Dedifferentiated amniotic fluid mesenchymal stem cell (primary cell): ENCODE measurements around the gene RPL5.

Source experiments
- DNase-seq: peaks from one replicate; pipeline ENCODE4 v3.0.0-alpha.2; 2016; ENCODE audit errors: extremely low spot score

Gene RPL5

GRCh38 chr1:92855236-92855635 lies 23.4 kb downstream of the RPL5 start:
- no peak for DNase-seq

GRCh38 chr1:92857817-92858216 lies 26.0 kb downstream of the RPL5 start:
- no peak for DNase-seq

DNA sequence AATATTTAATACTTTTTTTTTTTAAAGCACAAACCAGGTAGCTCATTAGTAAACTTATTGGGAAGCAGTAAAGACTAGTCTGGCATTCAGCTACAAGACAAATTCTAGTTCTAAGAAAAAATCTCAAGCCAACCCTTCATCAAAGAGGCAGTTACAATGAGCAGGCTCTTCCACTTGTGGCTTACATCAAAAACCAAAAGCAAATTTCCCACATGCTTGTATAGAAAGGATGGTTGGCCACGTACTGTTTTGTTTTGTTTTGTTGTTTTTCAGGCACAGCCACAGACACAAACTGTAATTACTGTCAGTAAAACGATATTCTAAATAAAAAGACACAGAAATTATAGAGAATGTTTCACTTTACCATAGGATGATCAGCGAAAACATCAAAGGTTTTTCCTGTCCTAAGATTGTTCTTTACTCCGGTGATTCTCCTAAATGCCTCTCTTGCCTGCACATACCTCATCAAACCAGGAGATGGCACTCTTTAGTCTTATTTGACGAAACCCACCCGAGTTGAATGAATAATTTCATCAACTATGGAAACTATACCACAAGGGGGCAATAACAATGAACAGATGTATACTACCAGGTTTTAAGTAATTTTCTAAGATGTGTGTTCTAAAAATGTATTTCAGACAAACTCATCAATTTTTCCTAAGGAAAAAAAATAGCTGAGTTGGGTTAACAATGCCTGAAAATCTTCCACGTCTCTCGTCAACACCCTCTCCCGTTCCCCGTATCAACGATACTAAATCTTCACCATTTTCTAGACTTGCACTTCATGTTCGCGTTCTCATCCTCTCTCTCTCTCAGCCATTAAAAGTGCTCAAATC lies 26.9 kb downstream of the RPL5 start:
- peak; percentile 94 for DNase-seq

GRCh38 chr1:92859400-92860039 lies 27.7 kb downstream of the RPL5 start:
- no peak for DNase-seq

DNA sequence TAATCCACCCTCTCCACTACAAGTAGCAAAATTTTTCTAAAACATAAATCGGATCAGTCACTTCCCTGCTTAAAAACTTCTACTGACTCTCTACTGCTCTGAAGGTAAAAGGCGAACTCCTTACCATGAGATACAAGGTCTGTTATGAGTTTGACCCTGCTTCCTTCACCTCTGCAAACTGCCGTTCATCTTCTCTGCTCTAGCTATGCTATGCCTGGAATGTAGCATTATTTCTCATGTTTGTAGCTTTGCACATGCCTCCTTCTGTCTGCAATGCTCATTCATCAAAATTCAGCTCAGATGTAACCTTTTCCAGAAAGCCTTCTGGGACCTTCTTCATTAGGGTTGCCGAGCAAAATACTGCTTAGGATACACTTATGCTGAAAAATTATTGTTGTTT lies 30.8 kb downstream of the RPL5 start:
- DNase-seq, result no peak

- DNase-seq, result no peak
Observed at GRCh38 chr1:92864131-92864530, 32.3 kb downstream of the RPL5 start.

DNA sequence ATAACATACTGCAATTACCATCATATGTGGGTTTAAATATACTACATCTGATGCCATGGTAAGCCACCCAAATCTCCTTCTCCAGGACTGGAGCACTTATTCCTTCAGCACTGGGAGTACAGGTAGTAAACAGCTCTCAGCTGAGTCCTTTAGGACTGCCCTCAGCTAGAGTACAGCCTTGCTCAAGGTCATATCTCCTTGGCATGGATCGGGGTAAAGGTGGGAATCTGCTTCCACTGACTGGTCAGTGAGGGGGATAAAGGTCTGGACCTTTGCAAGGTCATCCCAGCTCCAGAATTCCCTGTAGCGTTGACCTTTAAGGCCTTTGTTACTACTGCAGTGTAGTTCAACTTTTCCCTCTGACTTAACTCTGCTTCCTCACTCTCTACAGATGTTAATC lies 38.8 kb downstream of the RPL5 start:
- no peak for DNase-seq

DNA sequence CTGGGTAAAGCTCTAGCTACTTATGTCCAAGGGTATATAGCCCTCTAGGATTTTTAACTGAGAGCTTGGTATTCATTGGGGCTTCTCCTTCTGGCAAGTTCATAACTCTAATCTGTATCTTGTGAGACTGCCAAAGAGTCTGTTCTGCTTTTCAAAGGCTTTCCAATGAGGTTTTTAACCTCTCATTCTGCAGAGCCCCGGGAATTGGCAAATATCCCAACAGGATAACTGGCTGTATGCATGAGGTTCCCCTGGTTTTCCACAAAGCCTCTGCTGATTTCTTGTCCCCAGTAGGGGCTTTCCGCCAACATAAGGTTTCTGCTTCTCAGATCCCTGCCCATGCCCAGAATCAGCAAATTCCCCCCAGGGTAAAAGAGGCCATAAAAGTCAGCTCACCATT lies 40.9 kb downstream of the RPL5 start:
- DNase-seq, result no peak

DNA sequence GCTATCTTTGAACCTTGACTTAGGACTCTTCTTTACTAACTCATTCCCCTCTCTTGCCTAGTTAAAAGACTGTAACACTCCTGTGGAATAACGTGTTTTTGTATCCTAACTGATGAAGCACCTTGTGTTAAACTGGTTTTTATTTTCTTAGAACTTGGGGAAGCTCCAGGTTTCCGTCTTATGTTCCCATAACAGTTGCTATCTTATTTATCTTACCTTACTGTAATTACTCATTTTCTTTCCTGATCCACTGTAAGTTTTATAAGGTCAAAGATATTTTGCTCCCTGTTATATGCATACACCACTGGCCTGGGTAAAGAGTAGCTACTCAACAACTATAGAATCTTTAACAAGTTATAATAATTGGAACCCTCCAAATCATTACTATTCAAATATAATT lies 43.1 kb downstream of the RPL5 start:
- DNase-seq, result no peak

DNA sequence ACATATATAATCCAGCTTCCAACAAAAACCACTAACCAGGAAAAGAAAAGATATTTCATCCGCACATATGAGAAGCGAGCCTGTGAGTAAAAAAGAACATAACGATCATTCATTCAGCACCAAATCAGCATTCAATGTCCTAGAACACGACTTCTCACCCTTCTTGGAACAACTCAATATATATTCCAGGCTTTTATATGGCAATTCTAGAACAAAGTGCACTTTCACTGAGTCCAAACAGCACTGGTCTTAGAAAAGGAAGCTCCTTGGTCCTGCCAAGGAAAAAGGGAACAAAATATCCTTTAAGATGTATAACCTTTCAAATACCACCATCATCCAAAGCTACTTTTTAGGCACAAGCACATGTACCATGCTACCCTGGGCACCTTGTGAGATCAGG lies 44.5 kb downstream of the RPL5 start:
- DNase-seq, result no peak

DNA sequence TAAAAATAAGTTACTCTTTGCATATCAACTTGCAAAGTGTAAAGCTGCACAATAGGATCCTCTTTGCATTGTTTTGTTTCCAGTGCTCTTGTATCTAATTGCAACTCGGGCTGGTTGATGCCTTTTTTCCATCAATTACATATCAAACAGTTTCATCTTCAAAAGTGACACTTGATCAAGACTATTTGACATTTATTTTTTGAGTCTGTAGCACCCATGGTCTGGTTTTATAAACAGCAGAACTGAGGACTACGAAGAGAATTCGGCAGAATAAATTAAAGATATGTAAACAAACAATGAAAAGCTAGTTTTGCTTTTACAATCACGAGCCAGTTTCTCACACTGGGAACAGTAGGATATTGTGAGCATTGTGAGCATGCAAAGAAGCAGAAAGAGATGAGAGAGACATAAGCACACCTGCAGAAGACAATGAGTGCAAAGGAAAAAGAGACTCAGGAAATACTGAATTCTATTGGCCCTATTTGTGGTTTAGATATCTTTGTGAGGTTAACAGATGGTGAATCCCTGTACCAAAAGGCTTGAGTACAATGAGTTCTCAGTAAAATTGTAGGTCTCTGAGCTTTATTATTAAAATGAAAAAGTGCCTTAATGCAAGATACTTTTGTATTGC lies 45.4 kb downstream of the RPL5 start:
- no peak for DNase-seq

DNA sequence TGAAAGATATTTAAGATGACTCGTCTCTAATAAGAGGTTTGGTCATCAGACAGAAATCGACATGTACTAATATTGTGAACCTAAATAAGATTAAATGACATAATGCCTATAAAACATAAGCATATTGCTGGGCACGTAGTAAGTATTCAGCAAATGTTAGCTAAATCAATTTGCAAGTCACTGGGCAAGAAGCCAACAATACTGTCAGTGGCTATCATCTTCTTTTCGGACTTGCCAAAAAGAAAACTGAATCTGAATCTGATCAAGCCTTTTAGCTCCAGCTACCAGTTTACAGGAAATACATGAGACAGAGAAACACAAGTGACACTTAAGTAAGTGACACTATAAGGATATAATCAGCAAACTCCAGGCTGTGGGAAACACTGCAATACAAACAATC lies 46.0 kb downstream of the RPL5 start:
- no peak for DNase-seq

DNA sequence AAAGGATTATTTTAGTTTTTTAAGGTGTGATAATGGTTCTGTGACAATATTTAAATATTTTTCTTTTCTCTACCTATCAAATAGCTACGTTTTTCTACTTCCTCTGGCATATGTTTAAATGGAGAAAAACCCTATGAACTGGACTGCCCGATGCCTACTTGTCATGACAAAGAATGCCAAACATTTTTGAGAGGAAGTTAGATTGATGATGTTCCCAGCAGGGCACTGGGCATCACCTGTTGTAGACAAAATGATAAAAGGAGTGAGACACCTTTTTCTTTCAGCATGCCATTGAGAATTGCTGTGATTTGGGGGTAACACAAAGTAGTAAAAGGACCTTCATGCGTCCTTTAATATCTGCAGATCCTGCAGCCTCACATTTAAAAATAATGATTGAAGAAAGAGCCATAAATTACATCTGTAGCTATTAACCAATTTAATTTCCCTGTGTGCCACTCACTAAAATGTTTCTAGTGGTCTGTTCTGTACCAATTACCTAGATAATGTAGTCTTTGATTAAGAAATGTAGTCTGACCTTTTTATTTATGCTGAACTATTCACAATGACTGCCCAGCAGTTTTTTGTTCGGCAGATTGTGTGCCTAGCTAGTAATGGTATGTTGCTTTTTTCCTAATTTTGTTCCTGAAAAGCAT lies 47.6 kb downstream of the RPL5 start:
- DNase-seq, result no peak

- DNase-seq, result no peak
Observed at GRCh38 chr1:92881391-92881790, 49.6 kb downstream of the RPL5 start.

DNA sequence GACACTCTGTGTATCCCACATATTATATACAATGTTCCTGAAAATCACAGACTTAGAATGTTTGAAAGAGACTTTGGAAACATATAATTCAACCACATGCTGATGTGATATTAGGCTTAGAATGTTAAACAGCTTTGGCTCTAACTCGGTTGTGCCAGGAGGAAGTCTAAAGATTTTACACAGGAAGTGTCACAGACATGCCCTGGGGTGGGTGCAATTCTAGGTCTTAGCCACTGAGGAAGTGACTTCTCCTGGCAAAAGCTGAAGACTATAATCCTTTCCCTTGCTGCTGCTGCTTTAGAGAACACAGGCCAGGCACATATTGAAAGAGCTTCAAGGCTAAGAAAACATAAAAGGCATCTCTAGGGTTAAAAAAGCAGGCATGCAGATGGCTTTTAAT lies 51.0 kb downstream of the RPL5 start:
- DNase-seq, result no peak

DNA sequence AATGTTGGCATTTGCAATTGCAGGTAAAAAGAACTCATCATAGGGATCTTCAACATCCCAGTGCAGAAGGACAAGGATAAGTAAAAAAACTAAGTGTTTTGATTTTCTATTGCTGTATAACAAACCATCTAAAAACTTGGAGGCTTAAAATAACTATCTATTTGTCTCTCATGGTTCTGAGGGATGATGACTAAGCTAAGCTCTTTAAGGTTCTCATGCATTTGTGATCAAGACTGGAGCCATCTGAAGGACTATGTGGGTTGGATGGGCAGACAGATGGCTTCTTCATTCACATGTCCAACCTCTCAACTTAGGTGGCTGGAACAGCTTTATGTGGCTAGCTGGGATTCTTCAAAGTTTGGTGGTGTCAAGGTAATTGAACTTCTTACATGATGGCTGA lies 51.5 kb downstream of the RPL5 start:
- DNase-seq, result no peak

- DNase-seq, result no peak
Observed at GRCh38 chr1:92884195-92884594, 52.4 kb downstream of the RPL5 start.

GRCh38 chr1:92886886-92887419 lies 55.1 kb downstream of the RPL5 start:
- DNase-seq, result no peak

DNA sequence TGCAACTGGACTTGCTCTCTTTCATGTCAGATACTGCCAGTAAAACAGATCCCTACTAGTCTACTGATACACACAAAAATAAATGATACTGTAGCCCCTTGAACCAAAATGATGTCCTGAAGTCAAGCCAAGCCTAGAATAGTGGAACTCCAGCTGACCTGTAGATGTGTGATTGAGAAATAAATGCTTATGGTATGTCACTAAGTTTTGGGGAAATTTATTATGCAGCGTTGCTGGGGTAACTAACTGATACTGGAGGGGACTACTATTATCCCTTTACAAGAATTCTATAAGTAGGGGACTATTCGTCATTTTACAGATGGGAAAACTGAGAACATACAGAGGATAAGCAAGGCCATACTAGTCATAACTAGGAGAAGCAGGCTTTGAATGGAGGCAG lies 55.6 kb downstream of the RPL5 start:
- no peak for DNase-seq
